Activated T-helper 1 cell treated with anti-CD3 and anti-CD28 coated beads, Interleukin-2, amount 50 U/mL, for 16 hours (primary cell): Measurements from ENCODE around the gene FOXQ1.
"Not testable (repeated sequence)": the region's sequence is repeated elsewhere in the genome, so short reads cannot be mapped to it uniquely, and the experiment has no call there.

ENCODE experiments used
- DNase-seq, 2 donors: peaks; one replicate each; pipeline ENCODE4 v3.0.0-alpha.2; 2020; ENCODE audit warnings: low read depth in 1 of 2, low spot score in 1 of 2

The FOXQ1 gene

DNA sequence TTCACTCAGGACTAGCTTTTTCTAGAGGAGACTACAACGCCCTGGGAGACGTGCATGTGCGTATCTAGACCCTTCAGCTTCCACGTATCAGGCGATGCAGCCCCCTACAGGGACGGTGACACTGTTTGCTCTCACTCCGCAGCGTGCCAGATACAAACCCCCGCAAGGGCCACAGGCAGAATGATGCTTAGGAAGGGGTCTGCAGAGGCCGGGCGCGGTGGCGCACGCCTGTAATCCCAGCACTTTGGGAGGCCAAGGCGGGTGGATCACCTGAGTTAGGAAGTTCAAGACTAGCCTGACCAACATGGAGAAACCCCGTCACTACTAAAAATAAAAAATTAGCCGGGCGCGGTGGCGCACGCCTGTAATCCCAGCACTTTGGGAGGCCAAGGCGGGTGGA is 6.7 kb downstream of the FOXQ1 start:
- DNase-seq, result not testable (repeated sequence)

DNA sequence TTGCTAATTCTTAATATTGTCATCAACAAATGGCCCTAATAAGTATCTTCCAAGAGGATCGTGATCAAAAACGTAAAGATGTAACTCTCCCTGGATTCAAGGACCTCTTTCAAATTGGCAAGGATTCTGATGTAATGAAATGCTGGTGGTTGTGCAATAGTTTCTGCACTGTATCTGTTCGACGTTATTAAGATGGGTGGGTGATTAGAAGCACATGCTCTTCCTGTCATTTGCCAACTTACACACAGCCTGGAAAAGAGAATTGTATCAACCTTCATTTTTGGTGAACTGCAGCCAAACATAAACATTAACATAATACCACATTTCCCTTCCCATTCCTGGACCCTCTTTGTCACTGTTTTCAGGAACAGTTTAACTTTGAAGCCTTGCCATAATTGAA is 9.8 kb downstream of the FOXQ1 start:
- DNase-seq, result no peak

DNA sequence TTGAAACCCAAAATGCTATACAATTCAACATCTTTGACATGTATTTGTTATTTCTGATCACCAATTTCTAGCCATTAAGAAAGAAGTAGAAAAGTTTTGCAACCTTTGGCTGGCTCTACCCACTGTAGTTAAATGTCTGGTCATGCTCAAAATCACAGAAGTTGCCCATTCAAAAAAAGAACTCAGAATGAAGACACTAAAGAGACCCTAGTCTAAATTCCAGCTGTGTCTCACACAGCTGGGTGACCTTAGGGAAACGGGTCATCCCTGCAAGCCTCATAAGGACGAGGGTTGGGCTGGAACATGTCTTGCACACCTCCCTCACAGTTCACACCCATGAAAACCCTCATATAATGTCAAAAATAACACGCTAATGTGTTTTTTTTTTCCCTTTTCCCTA is 10.3 kb downstream of the FOXQ1 start:
- DNase-seq, result no peak

DNA sequence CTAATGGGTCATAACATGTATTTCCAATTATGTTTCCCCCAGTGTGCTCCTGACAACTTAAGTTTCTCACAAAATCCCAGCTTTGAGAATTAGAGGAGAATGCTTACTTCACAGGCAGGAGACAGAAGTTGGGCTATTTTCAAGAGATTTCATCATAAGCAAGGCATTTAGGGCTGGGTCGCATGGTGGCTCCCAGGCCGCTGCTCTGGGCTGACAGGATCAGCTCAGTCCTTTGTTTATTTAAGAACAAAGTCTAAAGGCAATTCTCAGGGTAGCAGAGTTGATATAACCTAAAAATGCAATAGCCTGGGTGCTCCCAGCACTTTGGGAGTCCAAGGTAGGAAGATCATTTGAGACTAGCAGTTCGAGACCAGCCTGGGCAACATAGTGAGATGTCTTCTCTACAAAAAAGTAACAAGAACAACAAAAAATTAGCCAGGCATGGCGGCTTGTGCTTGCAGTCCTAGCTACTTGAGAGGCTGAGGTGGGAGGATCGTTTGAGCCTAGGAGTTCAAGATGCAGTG is 10.9 kb downstream of the FOXQ1 start:
- DNase-seq, result no peak

DNA sequence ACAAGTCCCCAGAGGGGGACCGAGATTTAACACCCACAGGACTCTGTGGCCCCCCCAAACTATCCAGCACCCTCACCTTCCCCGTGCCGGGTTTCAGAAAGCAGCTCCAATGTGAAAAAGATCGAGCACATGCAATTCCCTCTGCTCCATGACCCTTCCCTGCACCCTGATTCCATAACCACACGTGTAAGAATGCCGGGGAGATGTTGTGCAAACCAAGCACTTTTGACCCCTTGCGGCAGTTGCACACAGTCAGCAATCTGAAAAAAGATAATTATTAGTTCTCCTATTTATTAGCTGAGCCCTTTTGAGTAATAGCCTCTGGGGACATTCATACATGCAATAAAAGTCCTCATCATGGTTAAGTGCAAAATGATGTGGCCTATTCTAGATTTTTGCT is 13.0 kb downstream of the FOXQ1 start:
- DNase-seq, result no peak

DNA sequence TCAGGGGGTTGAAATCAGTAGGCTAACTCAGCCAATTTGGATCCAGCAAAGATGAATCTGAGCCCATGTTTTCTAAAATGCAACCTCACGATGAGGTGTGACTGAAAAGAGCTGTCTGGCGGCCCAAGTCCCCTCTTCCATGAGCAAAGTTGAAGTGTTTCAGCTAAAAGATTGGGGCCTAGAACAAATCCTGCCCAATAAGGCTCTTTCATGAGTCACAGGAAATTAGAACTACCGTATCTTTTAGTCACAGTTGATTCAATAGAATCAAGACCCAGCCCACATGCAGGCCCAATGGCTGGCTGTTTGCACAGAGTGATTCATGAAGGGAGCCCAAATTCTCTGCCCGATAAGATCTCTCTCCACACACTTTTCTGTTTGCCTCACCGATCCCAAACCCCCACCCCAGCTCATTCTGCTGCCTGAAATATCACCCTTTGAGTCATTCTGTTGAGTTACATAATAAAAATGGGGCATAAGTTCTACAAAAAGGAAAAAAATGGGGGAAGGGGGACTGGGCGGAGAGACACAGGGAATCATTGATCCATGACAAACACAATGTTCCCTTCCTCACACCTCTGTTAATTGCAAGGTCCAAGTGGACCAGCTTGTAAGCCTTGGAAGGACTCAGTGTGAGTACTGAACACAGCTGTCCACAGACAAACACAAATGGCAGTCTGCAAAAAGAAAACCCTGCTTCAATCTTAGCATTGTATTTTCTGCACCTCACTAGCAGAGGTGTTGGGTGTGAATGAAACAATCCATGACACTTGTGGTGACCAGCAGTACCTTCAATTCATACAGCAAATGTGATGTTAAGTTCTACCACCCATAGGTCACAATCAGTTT is 13.8 kb downstream of the FOXQ1 start:
- DNase-seq, result no peak

DNA sequence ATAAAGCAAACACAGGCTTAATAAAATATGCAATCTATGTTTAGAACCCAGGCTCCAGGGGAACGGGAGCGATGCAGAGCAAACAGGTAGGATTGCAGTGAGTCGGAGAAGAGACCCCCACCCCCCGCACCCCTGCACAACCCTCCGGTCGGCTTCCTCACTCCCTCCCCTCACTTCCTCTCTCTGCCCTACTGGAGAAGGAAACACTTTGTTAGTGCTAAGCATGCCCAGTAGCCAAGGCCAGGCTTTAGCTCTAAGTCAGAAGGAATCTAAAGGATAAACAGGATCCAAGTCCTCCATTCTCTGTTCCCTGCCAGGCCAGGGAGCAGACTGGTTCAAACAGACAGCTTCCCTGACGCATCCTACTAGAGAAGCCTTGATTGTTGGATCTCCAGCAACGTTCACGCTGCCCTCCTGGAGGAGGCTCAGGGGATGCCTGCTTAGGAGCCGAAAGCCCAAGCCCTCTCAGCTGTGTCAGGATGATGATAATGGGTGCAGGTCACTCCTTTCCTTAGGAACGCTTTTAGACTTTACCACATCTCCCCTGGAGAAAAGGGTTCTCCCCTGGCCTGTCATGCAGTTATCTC is 14.7 kb downstream of the FOXQ1 start:
- DNase-seq, result no peak

DNA sequence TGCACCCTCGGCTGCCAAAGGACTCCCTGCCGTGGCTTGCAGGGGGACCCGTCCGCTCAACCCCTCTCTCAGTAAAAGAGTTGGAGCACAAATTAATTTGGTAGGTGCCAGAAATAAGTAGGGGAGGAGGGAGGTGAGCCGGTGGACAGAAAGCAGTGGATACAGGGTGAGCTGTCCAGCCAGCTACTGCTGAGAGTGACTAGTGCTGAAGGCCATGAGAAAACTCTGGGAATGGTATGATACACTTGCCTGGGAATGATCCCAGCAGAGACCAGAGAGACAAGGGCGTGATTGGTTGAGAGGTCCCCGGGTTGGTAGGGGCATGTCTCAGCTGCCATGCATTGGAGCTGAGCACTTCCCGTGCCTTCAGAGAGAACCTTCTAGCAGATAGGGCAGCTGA is 15.7 kb downstream of the FOXQ1 start:
- DNase-seq, result no peak

DNA sequence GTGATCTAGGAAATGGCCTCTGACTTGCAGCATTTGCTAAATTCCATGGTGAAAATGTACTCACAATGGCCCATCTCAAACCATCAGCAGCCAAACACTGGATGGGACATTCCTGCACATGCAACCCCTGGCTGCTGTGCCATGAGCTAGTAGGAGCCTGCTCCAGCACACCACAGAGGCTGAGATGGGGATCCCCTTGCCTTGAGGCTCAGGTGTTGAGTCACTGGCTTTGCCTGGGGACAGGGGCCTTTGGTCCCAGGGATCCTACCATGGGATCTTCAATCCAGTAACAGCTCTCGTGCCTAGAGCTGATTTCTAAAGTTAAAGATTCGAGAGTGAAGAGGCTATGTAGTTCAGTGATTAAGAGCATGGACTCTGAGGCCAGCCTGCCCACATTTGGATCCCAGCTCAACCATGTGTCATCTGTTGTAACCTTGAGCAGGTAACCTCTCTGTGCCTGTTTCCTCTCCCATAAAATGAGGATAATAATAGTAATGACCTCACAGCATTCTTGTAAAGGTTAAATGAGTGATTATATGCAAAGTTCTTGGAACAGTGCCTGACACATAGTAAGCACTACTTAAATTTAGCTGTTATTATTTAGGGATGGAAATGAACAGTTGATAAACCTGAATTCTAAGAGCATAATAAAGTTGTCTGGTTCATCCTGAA is 16.4 kb downstream of the FOXQ1 start:
- DNase-seq, result no peak

DNA sequence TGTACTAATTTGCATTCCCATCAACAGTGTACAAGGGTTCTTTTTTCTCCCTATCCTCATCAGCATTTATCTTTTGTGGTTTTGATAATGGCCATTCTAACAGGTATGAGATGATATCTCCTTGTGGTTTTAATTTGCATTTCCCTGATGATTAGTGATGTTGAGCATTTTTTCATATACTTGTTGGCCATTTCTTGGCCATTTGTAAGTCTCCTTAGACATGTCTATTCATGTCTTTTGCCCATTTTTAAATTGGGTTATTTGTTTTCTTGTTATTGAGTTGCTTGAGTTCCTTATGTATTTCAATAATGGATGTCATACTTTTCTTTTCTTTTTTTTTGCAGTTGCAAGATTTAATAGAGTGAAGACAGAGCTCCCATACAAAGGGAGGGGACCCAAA is 17.8 kb downstream of the FOXQ1 start:
- DNase-seq, result no peak

DNA sequence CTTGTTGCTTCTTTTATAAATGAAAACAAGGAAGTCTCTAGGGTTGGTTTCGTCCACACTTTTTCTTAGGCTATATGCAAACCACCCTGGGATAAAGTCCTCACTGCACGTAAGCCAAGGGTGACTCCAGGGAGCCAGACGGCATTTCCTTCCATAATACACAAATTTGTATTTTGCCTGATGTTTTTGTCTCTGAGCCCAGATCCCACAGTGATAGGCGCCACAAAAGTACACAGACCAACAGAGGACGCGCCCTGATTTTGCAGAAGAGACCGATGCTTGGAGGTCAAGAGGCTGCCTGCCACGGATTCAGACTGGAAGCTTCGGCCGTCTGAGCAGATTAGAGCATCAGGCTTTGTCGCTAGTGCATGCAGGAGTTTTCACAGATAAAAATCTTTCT is 22.8 kb downstream of the FOXQ1 start:
- no peak for DNase-seq

DNA sequence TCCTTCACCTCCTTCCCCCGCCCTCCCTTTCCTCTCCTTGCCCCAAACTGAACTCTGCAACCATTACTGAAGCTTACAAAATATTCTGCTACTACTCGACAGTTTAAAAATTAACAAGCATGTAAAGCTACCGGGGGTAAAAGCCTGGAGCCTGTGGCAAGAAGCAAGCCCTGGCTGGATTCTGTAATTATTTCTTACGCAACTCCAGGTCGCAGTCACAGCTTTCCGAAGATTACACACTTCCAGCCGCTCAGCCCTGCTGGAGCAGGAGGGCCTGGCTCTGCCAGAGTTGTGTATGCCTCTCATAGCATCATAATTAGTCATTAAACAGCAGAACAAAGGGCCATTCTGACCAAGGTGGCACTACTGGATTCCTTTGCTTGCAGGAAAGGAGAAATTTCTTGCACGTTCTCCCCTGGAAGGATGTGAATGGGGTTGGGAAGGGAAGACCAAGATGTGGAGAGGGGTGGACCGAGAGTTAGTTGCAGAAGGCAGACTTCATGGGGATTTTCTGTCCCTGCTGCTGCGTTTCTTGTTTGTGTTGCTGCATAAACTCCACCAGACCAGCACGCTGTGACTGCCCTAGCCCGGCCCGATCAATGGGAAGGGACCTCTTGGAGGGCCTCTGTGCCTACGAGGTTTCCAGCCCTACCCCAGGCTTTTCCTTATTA is 23.6 kb downstream of the FOXQ1 start:
- DNase-seq, result no peak

DNA sequence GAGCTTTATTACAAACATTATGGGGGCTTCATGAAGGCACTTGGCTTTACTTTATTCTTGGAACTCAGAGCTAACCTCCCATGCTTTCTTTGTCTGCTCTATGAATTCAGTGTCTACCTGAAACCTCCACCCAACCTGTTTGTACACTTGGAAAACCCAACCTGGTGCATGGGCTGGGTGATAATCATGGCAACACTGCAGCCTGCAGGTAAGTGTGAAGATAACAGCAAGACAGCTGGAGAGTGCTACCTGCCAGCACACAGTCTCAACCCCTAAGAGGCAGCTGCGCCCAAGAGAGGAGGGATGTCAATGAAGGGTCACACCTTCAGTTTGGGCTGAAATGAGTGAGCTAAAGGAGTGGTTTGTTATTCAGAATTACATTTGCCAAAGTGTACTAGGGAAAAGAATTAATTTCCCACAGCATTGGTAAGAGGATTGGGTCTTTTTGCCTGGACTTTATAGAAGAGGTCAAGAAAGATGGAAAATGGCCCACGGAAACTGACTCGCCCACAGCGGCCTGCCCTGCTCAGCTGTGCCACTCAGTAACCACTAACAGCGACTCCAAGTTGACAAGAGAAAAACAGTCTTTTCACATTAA is 24.4 kb downstream of the FOXQ1 start:
- DNase-seq, result no peak

DNA sequence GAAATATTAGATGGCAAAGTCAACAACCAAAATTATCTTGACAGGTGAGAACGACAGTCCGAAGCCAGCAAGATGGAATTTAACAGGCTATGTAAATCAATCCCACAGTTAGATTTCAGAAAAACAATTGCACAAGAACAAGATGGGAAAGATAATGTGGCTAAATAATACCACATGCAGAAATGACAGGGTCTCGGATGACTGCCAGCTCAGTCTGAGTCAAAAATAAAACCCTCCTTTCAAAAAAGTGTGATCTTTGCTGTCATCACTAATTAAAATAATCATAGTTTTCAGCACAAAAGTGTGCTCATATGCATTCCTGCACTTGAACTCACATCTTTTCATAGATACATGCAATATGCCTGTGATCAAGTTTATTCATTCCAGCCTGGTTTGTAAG is 25.9 kb downstream of the FOXQ1 start:
- no peak for DNase-seq

DNA sequence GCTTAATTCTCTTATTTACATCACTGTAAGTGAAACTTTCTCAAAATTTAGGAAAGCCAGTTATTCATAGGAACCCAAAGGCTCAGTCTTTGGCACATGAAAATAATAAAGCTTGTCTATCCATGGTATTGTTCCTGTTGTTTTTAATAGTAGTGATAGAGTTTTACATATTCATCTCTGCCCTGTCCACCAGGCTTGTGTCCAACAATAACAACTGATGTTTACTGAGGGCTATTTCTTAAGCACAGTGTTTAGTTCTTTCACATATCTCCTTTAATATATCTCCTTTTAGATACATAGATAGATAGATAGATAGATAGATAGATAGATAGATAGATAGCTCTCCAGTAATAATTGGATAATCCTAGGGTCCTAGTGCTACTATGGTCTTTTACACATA is 34.2 kb downstream of the FOXQ1 start:
- DNase-seq, result no peak

DNA sequence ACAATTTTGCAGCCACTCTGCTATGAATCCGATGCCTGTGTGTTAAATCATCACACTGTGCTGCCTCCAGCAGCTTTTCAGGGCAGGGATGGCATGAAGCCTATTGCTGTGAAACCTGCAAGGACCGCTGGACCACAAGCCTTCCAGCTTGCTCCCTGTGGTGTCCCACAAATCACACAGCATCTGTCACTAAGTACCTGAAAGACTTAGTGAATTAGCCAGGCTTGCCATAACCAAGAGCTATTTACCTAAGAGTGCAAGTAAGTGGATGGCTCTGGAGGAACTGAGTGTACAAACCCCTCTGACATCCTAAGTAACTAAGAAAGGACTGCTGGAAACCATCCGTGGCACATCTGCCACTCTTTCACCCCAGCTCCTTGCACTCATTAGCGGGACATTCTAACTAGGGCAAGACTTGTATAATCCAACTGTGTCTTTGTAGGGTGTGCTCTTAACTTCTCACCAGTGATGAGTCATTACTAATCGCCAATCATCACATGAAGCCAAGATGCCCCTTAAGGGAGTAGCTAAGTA is 34.7 kb downstream of the FOXQ1 start:
- no peak for DNase-seq

DNA sequence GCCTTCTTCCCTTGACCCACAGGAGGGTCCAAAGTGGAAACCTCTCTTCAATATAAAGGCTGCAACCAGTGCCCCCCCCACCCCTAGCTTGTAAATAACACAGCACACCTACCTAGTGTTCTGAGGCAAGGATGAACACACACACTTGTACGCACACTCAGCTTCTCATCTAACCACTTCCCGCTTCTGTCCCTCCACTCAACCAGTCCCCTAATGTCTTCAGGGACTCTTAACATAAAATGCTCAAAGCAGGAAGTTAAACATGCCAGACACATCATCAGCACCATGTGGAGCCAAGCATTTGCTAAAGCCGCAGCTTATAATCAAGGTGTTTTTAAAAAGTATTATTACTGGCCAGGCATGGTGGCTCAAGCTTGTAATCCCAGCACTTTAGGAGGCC is 35.3 kb downstream of the FOXQ1 start:
- DNase-seq, result no peak

DNA sequence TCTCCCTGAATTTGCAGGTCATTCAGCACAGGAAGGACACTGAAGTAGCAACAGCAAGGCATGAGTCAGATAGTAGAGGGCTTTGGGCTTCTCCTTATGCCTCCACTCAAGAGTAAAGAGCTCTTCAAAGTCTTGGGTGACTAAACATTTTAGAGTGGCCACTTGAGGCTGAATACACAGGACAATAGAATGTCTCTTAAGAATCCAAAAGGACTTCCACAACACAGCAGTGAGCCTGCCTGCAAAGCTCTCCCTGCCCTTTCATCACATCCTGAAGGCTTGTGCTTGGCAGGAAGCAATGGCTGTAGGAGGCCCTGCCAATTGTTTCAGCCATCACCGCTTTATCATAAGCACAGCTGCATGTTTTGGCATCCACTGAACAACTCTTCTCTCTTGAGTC is 36.8 kb downstream of the FOXQ1 start:
- DNase-seq, result no peak

DNA sequence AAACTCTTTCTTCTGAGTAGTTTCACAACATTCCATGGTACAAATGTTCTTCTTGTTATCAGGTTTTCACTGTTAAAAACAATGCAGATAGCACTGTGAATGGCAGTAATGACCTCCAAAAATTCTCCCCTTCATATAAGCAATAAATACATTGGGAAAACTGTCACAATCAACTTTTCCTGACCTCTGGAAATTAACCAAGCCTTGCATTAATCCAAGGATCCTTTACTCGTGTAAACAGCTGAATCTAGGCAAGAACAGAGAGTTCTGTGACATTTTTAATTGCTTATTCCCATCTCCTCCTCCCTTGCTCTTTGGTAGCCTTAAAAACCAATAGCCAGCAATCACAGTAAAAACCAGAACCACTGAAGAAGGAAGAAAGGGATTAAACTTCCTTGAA is 37.8 kb downstream of the FOXQ1 start:
- no peak for DNase-seq

DNA sequence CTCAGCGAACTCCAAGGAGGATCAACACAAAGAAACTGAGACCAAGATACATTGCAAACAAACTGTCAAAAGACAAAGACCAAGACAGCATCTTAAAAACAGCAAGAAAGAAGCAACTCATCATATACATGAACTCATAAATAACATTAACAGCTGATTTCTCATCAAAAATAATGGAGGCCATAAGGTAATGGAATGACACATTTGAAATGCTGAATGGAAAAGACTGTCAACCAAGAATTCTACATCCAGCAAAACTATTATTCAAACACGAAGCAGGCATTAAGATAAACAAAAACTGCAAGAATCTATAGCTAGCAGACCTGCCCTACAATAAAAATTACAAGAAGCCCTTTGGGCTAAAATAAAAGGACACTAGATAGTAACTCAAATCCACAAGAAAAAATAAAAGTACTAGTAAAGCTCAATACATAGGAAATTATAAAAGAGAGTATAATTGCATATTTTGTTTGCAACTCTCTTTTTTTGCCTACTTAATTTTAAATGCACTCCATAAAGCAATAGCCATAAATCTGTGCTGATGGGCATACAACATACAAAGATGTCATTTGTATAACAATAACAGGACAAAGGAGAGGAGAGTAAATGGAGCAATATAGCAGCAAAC is 39.6 kb downstream of the FOXQ1 start:
- DNase-seq, result no peak

DNA sequence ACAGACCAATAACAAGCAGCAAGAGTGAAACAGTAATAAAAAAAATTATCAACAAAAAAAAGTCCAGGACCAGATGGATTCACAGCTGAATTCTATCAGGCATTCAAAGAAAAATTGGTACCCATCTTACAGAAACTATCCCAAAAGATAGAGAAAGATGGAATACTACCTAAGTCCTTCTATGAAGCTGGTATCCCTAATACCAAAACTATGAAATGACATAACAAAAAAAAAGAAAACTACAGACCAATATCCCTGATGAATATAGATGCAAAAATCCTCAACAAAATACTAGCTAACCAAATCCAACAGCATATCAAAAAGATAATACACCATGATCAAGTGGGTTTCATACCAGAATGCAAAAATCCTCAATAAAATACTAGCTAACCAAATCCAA is 43.2 kb downstream of the FOXQ1 start:
- DNase-seq, result not testable (repeated sequence)
